ENCODE data around the gene FGF14.

DNA sequence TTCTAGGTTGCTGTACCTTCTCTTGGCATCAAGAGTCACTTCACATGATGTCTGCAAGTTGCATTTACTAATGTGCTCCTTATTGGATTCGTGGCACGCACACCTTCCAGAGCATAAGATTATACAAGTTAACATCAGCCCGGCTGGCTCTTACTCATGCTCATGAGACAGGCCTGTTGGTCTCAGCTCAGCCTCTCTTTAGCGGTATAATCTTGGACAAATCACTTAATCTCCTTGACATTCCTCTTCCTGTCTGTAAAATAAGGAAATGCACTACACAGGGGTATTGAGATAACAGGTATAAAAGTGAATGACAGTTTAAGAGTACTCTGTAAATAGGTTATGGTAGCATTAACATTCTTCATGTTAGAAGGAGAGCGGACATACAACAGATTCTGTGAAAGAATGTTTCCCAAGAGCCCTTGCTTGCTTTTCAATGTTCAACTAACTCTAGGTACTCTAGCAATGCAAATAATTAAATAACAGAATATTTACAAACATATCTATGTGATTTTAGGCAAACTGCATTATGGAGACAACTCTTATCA is 181.1 kb downstream of the FGF14 start:
- TF ChIP-seq, protein P1, sequence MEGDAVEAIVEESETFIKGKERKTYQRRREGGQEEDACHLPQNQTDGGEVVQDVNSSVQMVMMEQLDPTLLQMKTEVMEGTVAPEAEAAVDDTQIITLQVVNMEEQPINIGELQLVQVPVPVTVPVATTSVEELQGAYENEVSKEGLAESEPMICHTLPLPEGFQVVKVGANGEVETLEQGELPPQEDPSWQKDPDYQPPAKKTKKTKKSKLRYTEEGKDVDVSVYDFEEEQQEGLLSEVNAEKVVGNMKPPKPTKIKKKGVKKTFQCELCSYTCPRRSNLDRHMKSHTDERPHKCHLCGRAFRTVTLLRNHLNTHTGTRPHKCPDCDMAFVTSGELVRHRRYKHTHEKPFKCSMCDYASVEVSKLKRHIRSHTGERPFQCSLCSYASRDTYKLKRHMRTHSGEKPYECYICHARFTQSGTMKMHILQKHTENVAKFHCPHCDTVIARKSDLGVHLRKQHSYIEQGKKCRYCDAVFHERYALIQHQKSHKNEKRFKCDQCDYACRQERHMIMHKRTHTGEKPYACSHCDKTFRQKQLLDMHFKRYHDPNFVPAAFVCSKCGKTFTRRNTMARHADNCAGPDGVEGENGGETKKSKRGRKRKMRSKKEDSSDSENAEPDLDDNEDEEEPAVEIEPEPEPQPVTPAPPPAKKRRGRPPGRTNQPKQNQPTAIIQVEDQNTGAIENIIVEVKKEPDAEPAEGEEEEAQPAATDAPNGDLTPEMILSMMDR (conservative IDR thresholded peaks at IDR 0.05; ENCODE audit: low read length), result no peak
- no peak for TF ChIP-seq EZH2phosphoT487 (IDR thresholded peaks at IDR 0.05; ENCODE audit: borderline replicate concordance, low read depth, low read length)
